ENCODE measurements around the gene ASXL2. TPM values are rescaled to one million over a fixed set of nuclear protein-coding genes. Genes with fewer than 3 reads are reported as not detected.

ASXL2 gene
- total RNA-seq, 2 donors from 2014 or later = 6.6 to 8.3 TPM

DNA sequence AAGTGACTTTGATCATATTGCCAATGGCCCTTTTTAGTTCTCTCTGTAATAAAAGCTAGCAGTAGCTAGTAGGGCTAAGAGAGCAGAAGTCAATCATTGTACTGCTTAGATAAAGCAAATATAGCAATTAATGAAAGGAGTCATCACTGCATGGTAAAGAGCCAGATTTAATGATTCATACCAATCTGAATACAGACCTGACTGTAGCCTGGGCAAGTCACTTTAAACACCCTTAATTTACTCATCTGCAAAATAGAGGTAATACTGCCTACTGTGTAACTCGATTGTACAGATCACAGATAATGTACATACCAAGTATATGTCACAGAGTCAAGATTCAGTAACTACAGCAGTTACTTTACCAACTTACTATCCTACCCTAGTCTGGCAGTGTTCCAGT, 63.6 kb downstream of the ASXL2 start:
- Histone ChIP-seq H3K4me1 (no peaks in the 10 kb centered on the region), H3K27me3 (no peaks in the 10 kb centered on the region), H3K4me3 (no peak overlapping the region), H3K27ac (no peak overlapping the region), H3K36me3 (replicated peaks in 1 of 2; ENCODE audit: insufficient read depth in 1 of 2, low read depth in 2 of 2) (no peaks in the 10 kb centered on the region), H3K9me3 (no peaks in the 10 kb centered on the region)
- TF ChIP-seq, protein P1, sequence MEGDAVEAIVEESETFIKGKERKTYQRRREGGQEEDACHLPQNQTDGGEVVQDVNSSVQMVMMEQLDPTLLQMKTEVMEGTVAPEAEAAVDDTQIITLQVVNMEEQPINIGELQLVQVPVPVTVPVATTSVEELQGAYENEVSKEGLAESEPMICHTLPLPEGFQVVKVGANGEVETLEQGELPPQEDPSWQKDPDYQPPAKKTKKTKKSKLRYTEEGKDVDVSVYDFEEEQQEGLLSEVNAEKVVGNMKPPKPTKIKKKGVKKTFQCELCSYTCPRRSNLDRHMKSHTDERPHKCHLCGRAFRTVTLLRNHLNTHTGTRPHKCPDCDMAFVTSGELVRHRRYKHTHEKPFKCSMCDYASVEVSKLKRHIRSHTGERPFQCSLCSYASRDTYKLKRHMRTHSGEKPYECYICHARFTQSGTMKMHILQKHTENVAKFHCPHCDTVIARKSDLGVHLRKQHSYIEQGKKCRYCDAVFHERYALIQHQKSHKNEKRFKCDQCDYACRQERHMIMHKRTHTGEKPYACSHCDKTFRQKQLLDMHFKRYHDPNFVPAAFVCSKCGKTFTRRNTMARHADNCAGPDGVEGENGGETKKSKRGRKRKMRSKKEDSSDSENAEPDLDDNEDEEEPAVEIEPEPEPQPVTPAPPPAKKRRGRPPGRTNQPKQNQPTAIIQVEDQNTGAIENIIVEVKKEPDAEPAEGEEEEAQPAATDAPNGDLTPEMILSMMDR (IDR thresholded peaks at IDR 0.05) = no peak
- no peak for TF ChIP-seq POLR2A (IDR thresholded peaks at IDR 0.05)
- DNase-seq (no peak), ATAC-seq (no peak)
- WGBS, 2 donors = 63 to 76% methylated on average over 1 of the region's 1 CpG
- intact Hi-C loops (cut with DNase I) = no loop called here

- Histone ChIP-seq H3K36me3 (replicated peaks in 1 of 2; ENCODE audit: insufficient read depth in 1 of 2, low read depth in 2 of 2) (no peaks in the 10 kb centered on the region), H3K27ac (no peak overlapping the region), H3K27me3 (no peaks in the 10 kb centered on the region), H3K4me1 (peaks cover 7% of the 10 kb centered on the region), H3K4me3 (no peak overlapping the region), H3K9me3 (no peaks in the 10 kb centered on the region)
- 96% methylated on average over 5 of the region's 5 CpGs for WGBS, 2 donors
- DNase-seq (no peak), ATAC-seq (no peak)
- no peak for TF ChIP-seq POLR2A (IDR thresholded peaks at IDR 0.05)
- TF ChIP-seq, protein P1 (IDR thresholded peaks at IDR 0.05) = no peak
- intact Hi-C loops (cut with DNase I) = no loop called here
Observed at GRCh38 chr2:25810428-25810827, 67.9 kb downstream of the ASXL2 start.

- Histone ChIP-seq H3K9me3 (no peaks in the 10 kb centered on the region), H3K4me3 (no peak overlapping the region), H3K27ac (no peak overlapping the region), H3K36me3 (replicated peaks in 1 of 2; ENCODE audit: insufficient read depth in 1 of 2, low read depth in 2 of 2) (no peaks in the 10 kb centered on the region), H3K4me1 (peaks cover 7% of the 10 kb centered on the region), H3K27me3 (no peaks in the 10 kb centered on the region)
- no peak for TF ChIP-seq POLR2A (IDR thresholded peaks at IDR 0.05)
- TF ChIP-seq, protein P1 (IDR thresholded peaks at IDR 0.05) = no peak
- intact Hi-C loops (cut with DNase I) = no loop called here
- ATAC-seq = no peak
- WGBS, 2 donors = 94 to 99% methylated on average over 3 of the region's 3 CpGs
- no peak for DNase-seq
Observed at GRCh38 chr2:25809646-25810045, 68.6 kb downstream of the ASXL2 start.

DNA sequence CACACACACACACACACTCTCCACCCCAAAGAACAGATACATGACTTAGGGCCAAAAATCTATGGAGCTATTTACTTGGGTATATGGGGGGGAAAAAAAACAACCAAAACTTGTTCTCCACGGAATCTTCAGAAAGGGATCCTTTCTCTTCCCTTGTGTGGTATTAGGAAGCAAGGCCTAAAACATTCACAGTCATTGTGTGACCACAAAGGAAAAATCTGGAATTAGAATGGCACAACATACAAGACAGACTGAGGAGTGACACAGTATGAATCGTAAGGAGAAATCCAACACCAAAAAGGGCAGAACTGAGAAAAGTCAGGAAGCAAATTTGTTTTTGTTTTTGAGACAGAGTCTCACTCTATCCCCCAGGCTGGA, 70.3 kb downstream of the ASXL2 start:
- ATAC-seq = no peak
- DNase-seq = no peak
- peaks cover 0 to 5% of the 10 kb centered on the region in 2 donors for H3K36me3 ChIP-seq (replicated peaks in 1 of 2; ENCODE audit: insufficient read depth in 1 of 2, low read depth in 2 of 2)
- no peak overlapping the region for H3K4me3 ChIP-seq
- no peak overlapping the region for H3K27ac ChIP-seq
- no peaks in the 10 kb centered on the region for H3K27me3 ChIP-seq
- 77 to 91% methylated on average over 2 of the region's 2 CpGs for WGBS, 2 donors
- intact Hi-C loops (cut with DNase I) = no loop called here
- H3K4me1 ChIP-seq = peaks cover 7% of the 10 kb centered on the region
- TF ChIP-seq POLR2A (IDR thresholded peaks at IDR 0.05) = no peak
- TF ChIP-seq, protein P1 (IDR thresholded peaks at IDR 0.05) = no peak
- no peaks in the 10 kb centered on the region for H3K9me3 ChIP-seq

- intact Hi-C loops (cut with DNase I) = no loop called here
- Histone ChIP-seq H3K4me1 (peaks cover 7% of the 10 kb centered on the region), H3K4me3 (no peak overlapping the region), H3K27ac (no peak overlapping the region), H3K36me3 (replicated peaks in 1 of 2; ENCODE audit: insufficient read depth in 1 of 2, low read depth in 2 of 2) (peaks cover 0 to 5% of the 10 kb centered on the region in 2 donors), H3K9me3 (no peaks in the 10 kb centered on the region), H3K27me3 (no peaks in the 10 kb centered on the region)
- TF ChIP-seq, protein P1 (IDR thresholded peaks at IDR 0.05) = no peak
- no peak for TF ChIP-seq POLR2A (IDR thresholded peaks at IDR 0.05)
- ATAC-seq (no peak), DNase-seq (no peak)
- whole genome bisulfite sequencing, 2 donors = 100% methylated on average over 1 of the region's 1 CpG
Observed at GRCh38 chr2:25806941-25807340, 71.3 kb downstream of the ASXL2 start.

Measured in body of pancreas (tissue), 4 donors.